ENCODE results near the gene TAL2.
A peak's percentile ranks its signal among the peaks of the same experiment; 100 is the strongest.

Gene TAL2

GRCh38 chr9:105656131-105656921 lies 5.9 kb upstream of the TAL2 start:
- ChIA-PET CTCF (interaction anchor here (0.7 to 1.4 kb wide), 5 partner anchors 9 to 62 kb away, joined by 3 to 4 read pairs (median 3); no protein-coding TSS in a partner anchor), POLR2A (no interaction called here)
- DNase-seq (ENCODE audit: low read depth, low spot score) = no peak
- H3K4me3 ChIP-seq (ENCODE audit: low read depth, low read length) = peak overlapping the region; percentile 51
- no peak for TF ChIP-seq CTCF (IDR thresholded peaks at IDR 0.05; ENCODE audit: insufficient read depth, low read length, missing control alignments)

GRCh38 chr9:105658351-105658750 lies 3.9 kb upstream of the TAL2 start:
- DNase-seq (ENCODE audit: low read depth, low spot score) = no peak
- ChIA-PET CTCF (no interaction called here), POLR2A (no interaction called here)
- no peak for TF ChIP-seq CTCF (IDR thresholded peaks at IDR 0.05; ENCODE audit: insufficient read depth, low read length, missing control alignments)
- no peak overlapping the region for H3K4me3 ChIP-seq (ENCODE audit: low read depth, low read length)

- ChIA-PET CTCF (no interaction called here), POLR2A (interaction anchor here (0.6 kb wide), 1 partner anchor 42 kb away, joined by 3 read pairs; no protein-coding TSS in a partner anchor)
- no peak for DNase-seq (ENCODE audit: low read depth, low spot score)
- no peak for TF ChIP-seq CTCF (IDR thresholded peaks at IDR 0.05; ENCODE audit: insufficient read depth, low read length, missing control alignments)
- H3K4me3 ChIP-seq (ENCODE audit: low read depth, low read length) = no peak overlapping the region
Measured at GRCh38 chr9:105661011-105661410, 1.2 kb upstream of the TAL2 start.

- DNase-seq (ENCODE audit: low read depth, low spot score) = no peak
- no peak for TF ChIP-seq CTCF (IDR thresholded peaks at IDR 0.05; ENCODE audit: insufficient read depth, low read length, missing control alignments)
- no peak overlapping the region for H3K4me3 ChIP-seq (ENCODE audit: low read depth, low read length)
- ChIA-PET POLR2A (no interaction called here), CTCF (no interaction called here)
Measured at GRCh38 chr9:105663914-105664313, 1.7 kb downstream of the TAL2 start.

- ChIA-PET POLR2A (no interaction called here), CTCF (no interaction called here)
- no peak for DNase-seq (ENCODE audit: low read depth, low spot score)
- TF ChIP-seq CTCF (IDR thresholded peaks at IDR 0.05; ENCODE audit: insufficient read depth, low read length, missing control alignments) = no peak
- no peak overlapping the region for H3K4me3 ChIP-seq (ENCODE audit: low read depth, low read length)
Measured at GRCh38 chr9:105667867-105668266, 5.6 kb downstream of the TAL2 start.

GRCh38 chr9:105670315-105670714 lies 8.1 kb downstream of the TAL2 start:
- POLR2A ChIA-PET = no interaction called here
- CTCF ChIA-PET = no interaction called here
- no peak for DNase-seq (ENCODE audit: low read depth, low spot score)
- no peak for TF ChIP-seq CTCF (IDR thresholded peaks at IDR 0.05; ENCODE audit: insufficient read depth, low read length, missing control alignments)
- H3K4me3 ChIP-seq (ENCODE audit: low read depth, low read length) = no peak overlapping the region

Measured in AG04449 (cell line).